ENCODE data around the gene AKR1B15.

- TF ChIP-seq, protein P1, sequence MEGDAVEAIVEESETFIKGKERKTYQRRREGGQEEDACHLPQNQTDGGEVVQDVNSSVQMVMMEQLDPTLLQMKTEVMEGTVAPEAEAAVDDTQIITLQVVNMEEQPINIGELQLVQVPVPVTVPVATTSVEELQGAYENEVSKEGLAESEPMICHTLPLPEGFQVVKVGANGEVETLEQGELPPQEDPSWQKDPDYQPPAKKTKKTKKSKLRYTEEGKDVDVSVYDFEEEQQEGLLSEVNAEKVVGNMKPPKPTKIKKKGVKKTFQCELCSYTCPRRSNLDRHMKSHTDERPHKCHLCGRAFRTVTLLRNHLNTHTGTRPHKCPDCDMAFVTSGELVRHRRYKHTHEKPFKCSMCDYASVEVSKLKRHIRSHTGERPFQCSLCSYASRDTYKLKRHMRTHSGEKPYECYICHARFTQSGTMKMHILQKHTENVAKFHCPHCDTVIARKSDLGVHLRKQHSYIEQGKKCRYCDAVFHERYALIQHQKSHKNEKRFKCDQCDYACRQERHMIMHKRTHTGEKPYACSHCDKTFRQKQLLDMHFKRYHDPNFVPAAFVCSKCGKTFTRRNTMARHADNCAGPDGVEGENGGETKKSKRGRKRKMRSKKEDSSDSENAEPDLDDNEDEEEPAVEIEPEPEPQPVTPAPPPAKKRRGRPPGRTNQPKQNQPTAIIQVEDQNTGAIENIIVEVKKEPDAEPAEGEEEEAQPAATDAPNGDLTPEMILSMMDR (IDR thresholded peaks at IDR 0.05) = no peak
- no peak for TF ChIP-seq POLR2AphosphoS5 (IDR thresholded peaks at IDR 0.05)
Observed at GRCh38 chr7:134562136-134562535, 13.2 kb downstream of the AKR1B15 start.
